HG02970 (cell line): Measurements from ENCODE around the gene SH3D19.
A peak's percentile ranks its signal among the peaks of the same experiment; 100 is the strongest.
"Not testable (repeated sequence)": the region's sequence is repeated elsewhere in the genome, so short reads cannot be mapped to it uniquely, and the experiment has no call there.

Experiments
- ATAC-seq: cut with Tn5 transposase; IDR thresholded peaks from one replicate; pipeline ENCODE4 v1.9.1; 2021; ENCODE audit warnings: mild to moderate bottlenecking, moderate library complexity, moderate number of reproducible peaks; ENCODE audit not compliant: unreplicated experiment, low FRiP score

Gene SH3D19

GRCh38 chr4:151105454-151106032 is 219.9 kb downstream of the SH3D19 start:
- ATAC-seq, result no peak

- no peak for ATAC-seq
These were observed 220.8 kb downstream of the SH3D19 start for GRCh38 chr4:151104621-151105020.

- no peak for ATAC-seq
These were observed 221.6 kb downstream of the SH3D19 start for GRCh38 chr4:151103758-151104157.

GRCh38 chr4:151100531-151100930 is 224.9 kb downstream of the SH3D19 start:
- no peak for ATAC-seq

GRCh38 chr4:151099976-151100417 is 225.4 kb downstream of the SH3D19 start:
- ATAC-seq, result no peak

GRCh38 chr4:151099229-151099975 is 226.0 kb downstream of the SH3D19 start, which contains the start of gene RPS3A:
TSS of gene RPS3A (plus strand) at chr4:151099628. CDS start at chr4:151099653, 25 bp downstream.
- ATAC-seq, result peak; percentile 99

- ATAC-seq, result no peak
These were observed 226.5 kb downstream of the SH3D19 start for GRCh38 chr4:151098979-151099228.

GRCh38 chr4:151097759-151098158 is 227.6 kb downstream of the SH3D19 start:
- no peak for ATAC-seq

GRCh38 chr4:151095142-151095541 is 230.3 kb downstream of the SH3D19 start:
- no peak for ATAC-seq

GRCh38 chr4:151094290-151094751 is 231.1 kb downstream of the SH3D19 start:
- no peak for ATAC-seq

- no peak for ATAC-seq
These were observed 232.2 kb downstream of the SH3D19 start for GRCh38 chr4:151093203-151093602.

- ATAC-seq, result no peak
These were observed 232.9 kb downstream of the SH3D19 start for GRCh38 chr4:151092488-151092887.

GRCh38 chr4:151091047-151091446 is 234.4 kb downstream of the SH3D19 start:
- ATAC-seq, result no peak

- ATAC-seq, result no peak
These were observed 237.9 kb downstream of the SH3D19 start for GRCh38 chr4:151087467-151087866.

GRCh38 chr4:151077978-151078377 is 247.4 kb downstream of the SH3D19 start:
- ATAC-seq, result not testable (repeated sequence)

- no peak for ATAC-seq
These were observed 250.9 kb downstream of the SH3D19 start for GRCh38 chr4:151074416-151074916.
